A549 (cell line): ENCODE measurements around the gene SLC27A1.

Experiments used
- JUNB ChIP-seq: fragments of >200 bp; sonication (Bioruptor Twin); formaldehyde crosslinking; IDR thresholded peaks from 2 replicates; pipeline ENCODE4 v1.6.1; 2016
- POLR2A ChIP-seq: IDR thresholded peaks from 2 replicates; pipeline ENCODE4 v1.6.1; 2012; ENCODE audit warnings: mild to moderate bottlenecking, low read length
- SMC3 ChIP-seq: fragments of >200 bp; sonication (Bioruptor Twin); formaldehyde crosslinking; IDR thresholded peaks from 3 replicates; pipeline ENCODE4 v1.6.1; 2018; ENCODE audit warnings: inconsistent platforms
- ZNF302 ChIP-seq: fragments of 250-450 bp; sonication (Bioruptor Pico); IDR thresholded peaks from 2 replicates; pipeline ENCODE4 v1.9.0; 2021; ENCODE audit warnings: inconsistent platforms, mild to moderate bottlenecking, moderate library complexity
- TF ChIP-seq, protein P1 (sequence below): fragments of >200 bp; sonication (Bioruptor Twin); formaldehyde crosslinking; IDR thresholded peaks from 3 replicates; pipeline ENCODE4 v1.5.1; 2016
- TF ChIP-seq, protein P2 (sequence below): fragments of 450-650 bp; IDR thresholded peaks from 2 replicates; pipeline ENCODE4 v1.6.1; 2014; ENCODE audit warnings: antibody characterized with exemption
- TF ChIP-seq, protein P3 (sequence below): IDR thresholded peaks from 2 replicates; pipeline ENCODE4 v1.6.1; 2012; ENCODE audit warnings: low read depth, borderline replicate concordance

DNA sequence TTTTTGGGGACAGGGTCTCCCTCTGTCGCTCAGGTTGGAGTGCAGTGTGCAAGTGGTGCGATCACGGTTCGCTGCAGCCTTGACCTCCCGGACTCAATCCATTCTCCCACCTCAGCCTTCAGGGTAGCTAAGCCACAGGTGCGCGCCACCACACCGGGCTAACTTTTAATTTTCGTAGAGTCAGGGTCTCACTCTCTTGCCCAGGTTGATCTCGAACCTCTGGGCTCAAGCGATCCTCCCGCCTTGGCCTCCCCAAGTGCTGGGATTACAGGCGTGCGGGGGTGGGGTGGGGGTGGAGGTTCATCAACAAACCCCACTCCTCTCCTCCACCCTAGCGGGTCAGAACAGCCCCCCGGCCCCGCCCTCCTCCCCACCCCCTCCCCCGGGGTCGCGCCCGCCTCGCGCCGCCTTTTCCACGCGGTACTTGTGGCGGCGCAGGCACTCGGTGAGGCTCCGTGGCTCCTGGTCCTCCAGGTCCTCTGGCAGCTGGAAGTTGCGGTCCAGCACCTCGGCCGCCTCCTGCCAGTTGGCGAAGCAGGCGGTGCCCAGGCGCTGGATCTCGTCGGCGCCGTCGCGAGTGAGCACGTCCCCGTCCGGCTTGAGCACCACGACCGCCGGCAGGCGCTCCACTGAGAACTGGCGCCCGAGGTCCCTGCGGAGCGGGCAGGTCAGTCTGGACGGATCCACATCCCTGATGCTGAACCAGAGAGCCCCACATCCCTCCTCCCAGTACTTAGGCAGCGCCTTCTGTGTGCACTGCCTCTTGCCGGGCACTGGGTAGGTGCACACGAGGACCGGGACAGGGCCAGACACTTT is 14.8 kb upstream of the SLC27A1 start:
- TF ChIP-seq SMC3 (no peak), JUNB (no peak), ZNF302 (CRISPR knock-in tag) (no peak), POLR2A (no peak)
- TF ChIP-seq, protein P1, sequence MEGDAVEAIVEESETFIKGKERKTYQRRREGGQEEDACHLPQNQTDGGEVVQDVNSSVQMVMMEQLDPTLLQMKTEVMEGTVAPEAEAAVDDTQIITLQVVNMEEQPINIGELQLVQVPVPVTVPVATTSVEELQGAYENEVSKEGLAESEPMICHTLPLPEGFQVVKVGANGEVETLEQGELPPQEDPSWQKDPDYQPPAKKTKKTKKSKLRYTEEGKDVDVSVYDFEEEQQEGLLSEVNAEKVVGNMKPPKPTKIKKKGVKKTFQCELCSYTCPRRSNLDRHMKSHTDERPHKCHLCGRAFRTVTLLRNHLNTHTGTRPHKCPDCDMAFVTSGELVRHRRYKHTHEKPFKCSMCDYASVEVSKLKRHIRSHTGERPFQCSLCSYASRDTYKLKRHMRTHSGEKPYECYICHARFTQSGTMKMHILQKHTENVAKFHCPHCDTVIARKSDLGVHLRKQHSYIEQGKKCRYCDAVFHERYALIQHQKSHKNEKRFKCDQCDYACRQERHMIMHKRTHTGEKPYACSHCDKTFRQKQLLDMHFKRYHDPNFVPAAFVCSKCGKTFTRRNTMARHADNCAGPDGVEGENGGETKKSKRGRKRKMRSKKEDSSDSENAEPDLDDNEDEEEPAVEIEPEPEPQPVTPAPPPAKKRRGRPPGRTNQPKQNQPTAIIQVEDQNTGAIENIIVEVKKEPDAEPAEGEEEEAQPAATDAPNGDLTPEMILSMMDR: no peak
- TF ChIP-seq, protein P2, sequence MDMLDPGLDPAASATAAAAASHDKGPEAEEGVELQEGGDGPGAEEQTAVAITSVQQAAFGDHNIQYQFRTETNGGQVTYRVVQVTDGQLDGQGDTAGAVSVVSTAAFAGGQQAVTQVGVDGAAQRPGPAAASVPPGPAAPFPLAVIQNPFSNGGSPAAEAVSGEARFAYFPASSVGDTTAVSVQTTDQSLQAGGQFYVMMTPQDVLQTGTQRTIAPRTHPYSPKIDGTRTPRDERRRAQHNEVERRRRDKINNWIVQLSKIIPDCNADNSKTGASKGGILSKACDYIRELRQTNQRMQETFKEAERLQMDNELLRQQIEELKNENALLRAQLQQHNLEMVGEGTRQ: no peak
- TF ChIP-seq, protein P3, sequence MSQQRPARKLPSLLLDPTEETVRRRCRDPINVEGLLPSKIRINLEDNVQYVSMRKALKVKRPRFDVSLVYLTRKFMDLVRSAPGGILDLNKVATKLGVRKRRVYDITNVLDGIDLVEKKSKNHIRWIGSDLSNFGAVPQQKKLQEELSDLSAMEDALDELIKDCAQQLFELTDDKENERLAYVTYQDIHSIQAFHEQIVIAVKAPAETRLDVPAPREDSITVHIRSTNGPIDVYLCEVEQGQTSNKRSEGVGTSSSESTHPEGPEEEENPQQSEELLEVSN: no peak
